Urinary bladder (tissue), 4 donors: ENCODE results near the gene SCN4B. TPM values are rescaled to one million over a fixed set of nuclear protein-coding genes. Genes with fewer than 3 reads are reported as not detected.
"Not testable (repeated sequence)": the region's sequence is repeated elsewhere in the genome, so short reads cannot be mapped to it uniquely, and the experiment has no call there.

Source experiments
- DNase-seq: peaks from one replicate; pipeline ENCODE4 v3.0.0-alpha.2; 2015; ENCODE audit errors: extremely low spot score
- H3K27ac ChIP-seq: one replicate; pipeline ENCODE4 v1.5.1; 2013; ENCODE audit warnings: low read depth, mild to moderate bottlenecking, moderate library complexity
- H3K36me3 ChIP-seq: one replicate; pipeline ENCODE4 v1.6.1; 2013; ENCODE audit warnings: mild to moderate bottlenecking, moderate library complexity; ENCODE audit not compliant: insufficient read depth
- H3K4me1 ChIP-seq: one replicate; pipeline ENCODE4 v1.6.1; 2013; ENCODE audit warnings: mild to moderate bottlenecking, moderate library complexity; ENCODE audit not compliant: insufficient read depth
- H3K4me3 ChIP-seq: one replicate; pipeline ENCODE4 v1.5.1; 2013; ENCODE audit warnings: low read depth, low read length
- WGBS: extraction: QIAGEN DNeasy Blood & Tissue Kit; methylation state at CpG from one replicate; pipeline ENCODE4 v1.1.7; 2013; 5-methylcytosine and 5-hydroxymethylcytosine counted together
- polyA plus RNA-seq: library from polyadenylated mRNA; stranded (reverse); fragments of 200-250 nt; gene quantifications from one replicate; pipeline ENCODE4 v1.2.3, GENCODE V29; 2013
- total RNA-seq: library from RNA; depleted of rRNA; stranded (reverse); fragments of >200 nt; gene quantifications from one replicate; pipeline ENCODE4 v1.2.3, GENCODE V29; 2014
- donor health status: healthy with polysubstance abuse.
- donor health status: healthy.

The SCN4B gene, protein sequence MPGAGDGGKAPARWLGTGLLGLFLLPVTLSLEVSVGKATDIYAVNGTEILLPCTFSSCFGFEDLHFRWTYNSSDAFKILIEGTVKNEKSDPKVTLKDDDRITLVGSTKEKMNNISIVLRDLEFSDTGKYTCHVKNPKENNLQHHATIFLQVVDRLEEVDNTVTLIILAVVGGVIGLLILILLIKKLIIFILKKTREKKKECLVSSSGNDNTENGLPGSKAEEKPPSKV
- total RNA-seq (4.8 TPM), polyA plus RNA-seq (5.5 TPM)

DNA sequence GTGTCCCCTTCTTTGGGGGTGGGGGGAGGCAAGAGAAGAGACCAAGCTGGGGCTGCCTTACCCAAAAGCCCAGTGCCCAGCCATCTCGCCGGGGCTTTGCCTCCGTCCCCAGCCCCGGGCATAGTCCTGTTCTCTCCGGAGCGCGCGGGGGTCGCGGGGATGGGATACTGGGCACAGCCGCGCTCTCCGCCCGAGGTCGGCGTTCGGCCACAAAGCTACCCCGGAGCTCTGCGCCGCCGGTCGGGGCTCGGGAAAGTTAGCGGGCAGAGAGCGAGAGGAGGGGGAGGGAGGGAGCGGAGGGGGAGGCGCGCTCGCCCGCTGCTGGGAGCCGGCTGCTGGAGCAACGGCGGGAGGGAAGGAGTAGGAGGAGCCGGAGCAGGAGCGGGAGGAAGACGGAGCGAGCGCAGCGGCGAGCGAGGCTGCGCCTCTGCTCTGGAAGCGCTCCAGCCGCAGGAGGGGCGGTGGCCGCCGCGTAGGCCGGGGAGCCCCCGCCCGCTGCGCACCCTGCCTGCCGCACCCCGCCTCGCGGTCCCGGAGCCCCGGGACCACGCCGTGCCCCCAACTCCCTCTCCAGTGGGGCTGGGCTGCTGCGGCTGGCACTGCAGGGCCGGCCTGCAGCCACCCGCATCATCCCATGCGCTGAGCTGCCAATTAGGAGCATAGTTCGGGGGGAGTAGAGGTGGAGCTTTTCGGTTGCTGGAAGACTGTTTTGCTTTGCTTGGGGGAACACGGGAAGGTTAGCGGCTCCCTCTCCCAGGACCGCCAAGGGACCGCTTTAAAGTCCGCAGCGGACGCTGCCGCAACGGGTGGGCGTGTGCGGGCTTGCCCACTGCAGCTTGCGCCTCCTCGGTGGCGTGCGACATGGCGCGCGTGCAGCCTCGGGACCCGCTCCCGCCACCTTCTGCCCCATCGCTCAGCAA lies at the start of gene SCN4B:
SCN4B (minus strand) TSS at position 272 of the 920 bp plus-strand sequence; CDS start at position 122, 150 bp downstream.
- H3K36me3 ChIP-seq: no peaks in the 10 kb centered on the region
- under 1% methylated on average over 88 of the region's 88 CpGs for WGBS
- no peak within 1 kb of the TSS for H3K27ac ChIP-seq
- H3K4me3 ChIP-seq: peak within 1 kb of the TSS; percentile 44
- no peaks in the 10 kb centered on the region for H3K4me1 ChIP-seq
- DNase-seq: no peak

DNA sequence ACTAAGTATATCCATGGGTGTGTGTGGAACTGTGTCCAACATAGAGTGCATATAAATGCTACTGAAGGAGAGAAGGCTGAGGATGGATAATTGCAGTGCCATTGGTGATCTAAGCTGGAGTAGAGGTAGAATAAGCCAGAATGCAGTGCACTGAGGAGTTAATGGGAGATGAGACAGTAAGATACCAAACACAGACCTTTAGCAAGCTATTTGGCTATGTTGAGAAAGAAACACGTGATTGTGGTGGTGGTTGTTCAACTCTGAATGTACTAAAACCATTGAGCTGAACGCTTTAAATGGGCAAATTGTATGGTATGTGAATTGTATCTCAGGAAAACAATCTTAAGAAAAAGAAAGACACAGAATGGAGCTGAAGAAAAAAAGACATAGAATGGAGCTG lies 49.3 kb upstream of the SCN4B start:
- H3K36me3 ChIP-seq: no peaks in the 10 kb centered on the region
- H3K27ac ChIP-seq: no peak overlapping the region
- no peaks in the 10 kb centered on the region for H3K4me1 ChIP-seq
- no peak for DNase-seq
- 85% methylated on average over 2 of the region's 2 CpGs for WGBS
- no peak overlapping the region for H3K4me3 ChIP-seq

DNA sequence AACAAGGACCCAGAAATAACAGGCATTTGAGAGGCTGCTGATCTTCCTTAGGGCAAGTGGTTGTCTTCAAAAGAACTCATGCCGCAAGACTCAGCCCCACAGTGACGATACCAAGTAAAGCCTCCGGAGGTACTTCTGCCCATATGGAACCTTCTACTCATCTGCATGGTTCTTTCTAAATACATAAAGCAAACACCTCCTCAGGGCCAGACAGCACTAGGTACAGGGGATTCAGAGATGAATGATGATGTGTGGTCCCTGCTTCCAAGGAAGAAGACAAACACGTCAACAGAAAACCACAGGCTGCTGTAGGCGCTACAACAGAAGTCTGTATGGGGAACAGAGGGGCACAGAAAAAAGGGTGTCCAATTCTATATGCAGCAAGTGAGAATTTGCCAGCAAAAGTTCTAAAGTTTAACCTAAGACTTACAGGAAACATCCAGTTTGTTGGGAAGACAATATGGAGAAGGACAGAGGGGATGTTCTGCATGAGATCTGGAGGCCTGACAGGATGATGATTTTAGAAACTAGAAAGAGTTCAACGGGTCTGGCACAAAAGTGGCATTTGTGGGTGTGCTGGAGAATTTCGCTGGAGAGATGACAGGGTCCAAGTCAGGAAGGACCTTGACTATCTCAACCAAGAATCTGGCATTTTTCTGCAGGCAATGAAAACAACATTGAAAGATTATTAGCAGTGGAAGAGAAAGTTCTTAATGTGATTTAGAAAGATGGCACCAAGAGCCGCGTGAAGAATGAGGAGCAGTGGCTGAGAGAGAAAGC lies 48.5 kb upstream of the SCN4B start:
- Histone ChIP-seq H3K27ac (no peak overlapping the region), H3K36me3 (no peaks in the 10 kb centered on the region), H3K4me1 (no peaks in the 10 kb centered on the region), H3K4me3 (no peak overlapping the region)
- WGBS: 84% methylated on average over 9 of the region's 9 CpGs
- DNase-seq: no peak

DNA sequence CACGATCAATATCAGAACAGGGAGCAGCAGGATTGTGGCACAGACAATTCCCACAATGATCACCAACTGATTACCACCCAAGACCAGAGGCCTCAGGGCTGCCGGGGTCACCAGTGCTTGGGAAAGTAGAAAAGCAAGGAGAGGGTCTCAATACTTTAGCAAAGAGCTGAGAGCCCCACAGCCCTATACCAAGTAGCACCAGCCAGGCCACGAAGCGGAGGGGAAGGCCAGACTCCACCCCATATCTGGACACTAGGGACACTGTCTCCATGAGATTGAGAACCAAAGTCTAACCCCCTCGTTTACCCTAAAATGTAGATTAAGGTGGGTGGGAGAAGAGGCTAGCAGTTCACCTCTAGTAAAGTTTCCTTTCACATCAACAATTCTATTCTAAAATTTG lies 47.9 kb upstream of the SCN4B start:
- DNase-seq: no peak
- no peaks in the 10 kb centered on the region for H3K4me1 ChIP-seq
- 88% methylated on average over 5 of the region's 5 CpGs for WGBS
- no peak overlapping the region for H3K4me3 ChIP-seq
- no peaks in the 10 kb centered on the region for H3K36me3 ChIP-seq
- H3K27ac ChIP-seq: no peak overlapping the region

DNA sequence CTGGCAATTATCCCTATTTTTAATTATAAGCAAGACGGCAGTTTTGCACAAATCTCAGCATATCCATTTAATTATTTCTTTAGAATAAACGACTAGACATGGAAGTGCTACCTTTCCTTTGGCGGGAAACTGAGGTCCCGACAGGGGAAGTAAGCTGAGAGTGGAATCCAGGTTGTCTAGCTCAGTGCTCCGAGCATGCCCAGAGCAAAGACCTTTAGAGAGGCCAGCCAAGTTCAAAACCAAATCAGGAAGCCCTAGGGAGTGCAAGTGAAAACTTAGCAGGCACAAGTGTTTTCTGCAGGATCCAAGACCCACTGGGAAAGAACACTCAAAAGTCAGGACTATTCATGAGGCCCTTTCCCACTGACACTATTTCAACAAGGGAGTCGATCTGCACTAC lies 46.5 kb upstream of the SCN4B start:
- no peak for DNase-seq
- Histone ChIP-seq H3K27ac (no peak overlapping the region), H3K36me3 (no peaks in the 10 kb centered on the region), H3K4me1 (no peaks in the 10 kb centered on the region), H3K4me3 (no peak overlapping the region)
- WGBS: 72% methylated on average over 6 of the region's 6 CpGs

DNA sequence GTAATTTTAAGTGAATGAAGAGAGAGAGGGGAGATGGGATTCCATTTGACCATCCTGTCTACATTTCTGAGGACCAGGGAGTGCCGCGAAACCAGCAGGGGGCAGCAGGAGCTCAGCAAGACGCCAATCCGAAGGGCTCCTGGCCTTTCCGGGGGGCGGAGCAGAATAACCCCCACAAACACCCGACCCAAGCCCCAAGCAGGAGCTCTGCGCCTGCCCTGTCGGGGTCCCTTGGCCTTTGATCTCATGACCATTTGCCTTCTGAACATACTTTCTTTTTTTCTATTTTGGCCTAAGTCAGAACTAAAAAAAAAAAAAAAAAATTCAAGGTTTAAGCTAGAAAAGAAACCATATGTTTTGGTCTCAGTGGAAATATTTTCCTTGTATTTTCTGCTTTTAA lies 45.7 kb upstream of the SCN4B start:
- no peak for DNase-seq
- Histone ChIP-seq H3K4me3 (no peak overlapping the region), H3K27ac (no peak overlapping the region), H3K36me3 (no peaks in the 10 kb centered on the region), H3K4me1 (no peaks in the 10 kb centered on the region)
- WGBS: 3% methylated on average over 9 of the region's 9 CpGs

DNA sequence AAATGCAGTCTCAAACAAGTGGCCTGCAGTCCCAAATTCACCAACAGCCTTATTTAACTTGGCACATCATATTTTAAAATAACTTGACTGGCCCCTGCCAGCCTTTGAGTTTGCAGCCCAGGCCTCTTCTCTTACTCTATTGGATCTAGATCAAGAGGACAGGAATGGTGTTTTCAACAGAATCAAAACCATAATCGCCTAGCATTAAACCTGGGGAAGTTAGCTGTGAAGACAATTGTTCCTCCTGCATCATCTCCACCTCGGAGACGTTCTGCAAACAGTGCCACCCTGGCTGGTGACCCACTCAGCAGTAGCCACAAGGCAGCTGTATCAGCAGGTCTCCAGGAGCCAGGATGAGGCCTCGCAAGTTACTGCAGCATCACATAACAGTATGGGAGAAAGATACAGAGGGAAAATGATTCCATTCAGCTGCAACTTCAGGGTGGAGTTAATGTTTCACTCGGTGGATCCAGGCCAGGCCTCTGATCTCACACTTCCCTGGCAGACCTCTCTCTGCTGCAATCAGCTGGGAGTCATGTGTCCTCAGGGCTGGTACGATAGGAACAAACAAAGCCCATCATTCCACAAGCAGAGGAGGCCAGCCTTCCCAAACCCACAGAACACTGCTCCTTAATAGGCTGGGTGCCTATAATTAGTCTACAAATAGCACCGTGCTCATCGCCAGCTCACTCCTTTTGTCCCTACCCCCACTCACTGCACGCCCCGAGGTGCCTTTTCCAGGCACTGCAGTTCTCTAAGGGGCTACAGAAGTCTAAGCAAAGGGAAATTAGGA lies 42.4 kb upstream of the SCN4B start:
- WGBS: 25% methylated on average over 10 of the region's 10 CpGs
- Histone ChIP-seq H3K27ac (no peak overlapping the region), H3K4me1 (no peaks in the 10 kb centered on the region), H3K36me3 (no peaks in the 10 kb centered on the region), H3K4me3 (no peak overlapping the region)
- DNase-seq: no peak

DNA sequence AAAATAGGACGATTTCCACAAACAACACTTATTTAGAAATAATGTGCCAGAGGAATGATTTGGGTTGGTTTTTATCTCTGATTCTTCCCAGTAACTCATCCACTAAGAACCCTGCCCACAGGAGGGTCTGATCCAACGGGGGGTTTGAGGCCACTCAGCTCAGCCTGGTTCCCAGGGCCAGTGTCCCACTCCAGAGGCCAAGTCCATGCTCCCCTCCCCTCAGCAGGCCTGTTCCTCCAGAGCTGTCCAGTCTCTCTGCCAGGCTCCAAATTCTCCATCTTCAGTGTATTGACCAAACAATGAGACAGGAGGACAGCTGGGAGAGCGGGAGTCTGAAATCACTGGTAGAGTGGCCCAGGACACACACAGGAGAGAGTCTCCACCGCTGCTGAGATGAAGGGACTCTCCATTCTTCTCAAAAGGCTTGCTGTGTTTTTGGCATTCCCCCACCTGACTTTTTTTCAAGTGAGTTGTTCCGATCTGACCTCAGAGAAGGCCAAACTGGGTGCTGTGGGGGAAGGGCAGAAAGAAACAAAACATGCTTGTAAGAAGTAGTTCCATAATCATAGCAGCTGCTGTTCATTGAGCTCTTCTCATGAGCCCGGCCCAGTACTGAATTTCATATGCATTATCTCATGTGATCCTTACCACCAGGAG lies 41.4 kb upstream of the SCN4B start:
- H3K4me1 ChIP-seq: no peaks in the 10 kb centered on the region
- no peaks in the 10 kb centered on the region for H3K36me3 ChIP-seq
- no peak overlapping the region for H3K4me3 ChIP-seq
- 81% methylated on average over 6 of the region's 6 CpGs for WGBS
- no peak overlapping the region for H3K27ac ChIP-seq
- DNase-seq: no peak

DNA sequence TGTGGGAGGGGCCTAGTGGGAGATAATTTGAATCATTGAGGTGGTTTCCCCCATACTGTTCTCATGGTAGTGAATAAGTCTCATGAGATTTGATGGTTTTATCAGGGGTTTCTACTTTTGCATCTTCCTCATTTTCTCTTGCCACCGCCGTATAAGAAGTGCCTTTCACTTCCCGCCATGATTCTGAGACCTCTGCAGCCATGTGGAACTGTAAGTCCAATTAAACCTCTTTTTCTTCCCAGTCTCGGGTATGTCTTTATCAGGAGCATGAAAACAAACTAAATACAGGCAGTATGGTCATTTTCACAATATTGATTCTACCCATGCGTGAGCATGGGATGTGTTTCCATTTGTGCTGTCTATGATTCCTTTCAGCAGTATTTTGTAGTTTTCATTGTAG lies 40.2 kb upstream of the SCN4B start:
- not testable (repeated sequence) for H3K4me1 ChIP-seq, DNase-seq, H3K27ac ChIP-seq, H3K36me3 ChIP-seq, H3K4me3 ChIP-seq
- WGBS: 92% methylated on average over 5 of the region's 5 CpGs

DNA sequence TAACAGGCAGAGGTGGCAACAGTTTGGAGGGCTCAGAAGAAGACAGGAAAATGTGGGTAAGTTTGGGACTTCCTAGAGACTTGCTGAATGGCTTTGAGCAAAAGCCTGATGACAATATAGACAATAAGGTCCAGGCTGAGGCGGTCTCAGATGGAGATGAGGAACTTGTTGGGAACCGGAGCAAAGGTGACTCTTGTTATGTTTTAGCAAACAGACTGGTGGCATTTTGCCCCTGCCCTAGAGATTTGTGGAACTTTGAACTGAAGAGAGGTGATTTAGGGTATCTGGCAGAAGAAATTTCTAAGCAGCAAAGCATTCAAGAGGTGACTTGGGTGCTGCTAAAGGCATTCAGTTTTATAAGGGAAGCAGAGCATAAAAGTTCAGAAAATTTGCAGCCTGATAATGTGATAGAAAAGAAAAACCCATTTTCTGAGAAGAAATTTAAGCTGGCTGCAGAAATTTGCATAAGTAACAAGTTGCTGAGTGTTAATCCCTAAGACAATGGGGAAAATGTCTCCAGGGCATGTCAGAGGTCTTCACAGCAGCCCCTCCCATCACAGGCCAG lies 38.4 kb upstream of the SCN4B start:
- H3K27ac ChIP-seq, H3K36me3 ChIP-seq, DNase-seq, H3K4me1 ChIP-seq, H3K4me3 ChIP-seq: not testable (repeated sequence)
- 79% methylated on average over 2 of the region's 2 CpGs for WGBS

DNA sequence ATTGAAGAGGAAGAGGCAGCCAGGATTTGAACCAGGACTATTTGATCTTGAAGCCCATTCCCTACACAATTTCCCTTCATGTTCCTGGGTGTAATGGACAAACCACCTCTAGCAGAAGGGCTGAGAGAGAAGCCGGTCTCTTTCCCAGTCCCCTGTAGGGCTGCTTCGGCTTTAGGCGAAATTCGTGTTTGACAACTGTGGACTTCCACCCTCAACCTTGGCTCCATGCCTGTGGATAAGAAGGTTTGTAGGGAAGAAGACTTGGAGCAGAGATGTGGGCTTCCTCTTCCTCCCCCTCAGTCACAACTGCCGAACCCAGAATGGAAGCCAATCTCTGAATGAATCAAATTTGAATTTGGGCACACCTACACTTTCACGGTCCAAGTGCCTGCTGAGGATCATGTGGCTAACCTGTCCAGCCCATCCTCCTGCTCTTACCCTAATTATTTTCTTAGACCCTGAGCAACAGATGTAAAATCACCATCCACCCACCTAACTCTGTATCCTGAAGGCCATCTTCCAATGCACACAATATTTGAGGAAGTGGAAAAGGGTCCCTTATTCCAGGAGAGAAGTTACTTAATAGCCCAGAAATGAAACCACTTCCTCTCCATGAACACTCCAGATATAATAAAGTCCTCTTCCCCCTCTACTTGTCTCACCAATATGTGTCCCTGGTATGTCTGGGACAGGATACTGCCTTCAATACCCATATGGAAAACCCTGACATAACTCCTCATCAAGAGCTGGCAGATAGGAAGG lies 33.9 kb upstream of the SCN4B start:
- H3K36me3 ChIP-seq: no peaks in the 10 kb centered on the region
- WGBS: 66% methylated on average over 6 of the region's 6 CpGs
- H3K27ac ChIP-seq: no peak overlapping the region
- DNase-seq: no peak
- no peaks in the 10 kb centered on the region for H3K4me1 ChIP-seq
- no peak overlapping the region for H3K4me3 ChIP-seq
